Natural killer cell (primary cell): Measurements from ENCODE around the gene ATP8B1. TPM values are rescaled to one million over a fixed set of nuclear protein-coding genes. Genes with fewer than 3 reads are reported as not detected.

Experiments used
- ATAC-seq, 3 donors: fragments of 150-1000 bp in 2 of 3; fragments of 200-7000 bp in 1 of 3; cut with Tn5 transposase; 1 replicate in 1 of 3; 2 replicates in 2 of 3; pipeline ENCODE4 v1.10.0; 2021; ENCODE audit warnings: mild to moderate bottlenecking in 2 of 3, moderate library complexity in 2 of 3
- DNase-seq, 2 donors: peaks; one replicate each; pipeline versions ENCODE4 v3.0.0 to v3.0.0-alpha.2; 2013 to 2021; ENCODE audit warnings: mixed read lengths in 1 of 2
- H3K27ac ChIP-seq: one replicate; pipeline ENCODE4 v1.5.1; 2013; ENCODE audit warnings: mild to moderate bottlenecking, low read length
- H3K27me3 ChIP-seq: one replicate; pipeline ENCODE4 v1.6.1; 2013; ENCODE audit warnings: low read length; ENCODE audit not compliant: control insufficient read depth, insufficient read depth
- H3K36me3 ChIP-seq: one replicate; pipeline ENCODE4 v1.6.1; 2013; ENCODE audit warnings: low read length; ENCODE audit not compliant: control insufficient read depth, insufficient read depth
- H3K4me1 ChIP-seq: one replicate; pipeline ENCODE4 v1.6.1; 2013; ENCODE audit warnings: low read length; ENCODE audit not compliant: control insufficient read depth, insufficient read depth
- H3K4me3 ChIP-seq: one replicate; pipeline ENCODE4 v1.5.1; 2013; ENCODE audit warnings: low read length
- H3K9me3 ChIP-seq: one replicate; pipeline ENCODE4 v1.6.1; 2013; ENCODE audit warnings: low read length; ENCODE audit not compliant: control insufficient read depth, insufficient read depth
- H3K27ac Mint-ChIP-seq, 2 donors: one replicate each; pipeline ENCODE4 v1.8.0; 2022; ENCODE audit warnings: mild to moderate bottlenecking in 2 of 2, mixed read lengths in 2 of 2, moderate library complexity in 1 of 2
- H3K27me3 Mint-ChIP-seq, 2 donors: one replicate each; pipeline ENCODE4 v1.8.0; 2022; ENCODE audit warnings: low read depth in 2 of 2, mixed read lengths in 2 of 2
- H3K36me3 Mint-ChIP-seq: one replicate; pipeline ENCODE4 v1.8.0; 2022; ENCODE audit warnings: mixed read lengths
- H3K4me1 Mint-ChIP-seq, 2 donors: one replicate each; pipeline ENCODE4 v1.8.0; 2022; ENCODE audit warnings: mixed read lengths in 2 of 2
- H3K4me3 Mint-ChIP-seq: one replicate; pipeline ENCODE4 v1.8.0; 2022; ENCODE audit warnings: mild to moderate bottlenecking, moderate library complexity, mixed read lengths
- H3K9me3 Mint-ChIP-seq, 2 donors: one replicate each; pipeline ENCODE4 v1.8.0; 2022; ENCODE audit warnings: mixed read lengths in 2 of 2
- CTCF ChIP-seq: fragments of 200-600 bp; IDR thresholded peaks from one replicate; pipeline ENCODE4 v1.8.0; 2022; ENCODE audit warnings: antibody characterized with exemption
- WGBS: methylation state at CpG from one replicate; pipeline ENCODE4 v1.1.7; 2013; ENCODE audit warnings: missing lambda C conversion rate; ENCODE audit not compliant: insufficient coverage; 5-methylcytosine and 5-hydroxymethylcytosine counted together
- intact Hi-C: fragments of 100-400 bp; cut with micrococcal nuclease; formaldehyde crosslinking; loops from one replicate; pipeline ENCODE4 v1.14.2; 2022
- total RNA-seq, 4 donors: library from RNA; stranded (reverse); fragments of 120-200 nt in 1 of 4; gene quantifications; one replicate each; pipeline versions ENCODE4 v1.2.3 to v1.2.4, GENCODE V29; 2013 to 2022

The ATP8B1 gene
- total RNA-seq, 3 donors from 2014 or later (not counting 1 experiment from before 2014, with no cell fraction given): not detected

GRCh38 chr18:57708288-57708687, 94.8 kb downstream of the ATP8B1 start:
- peaks cover 4 to 24% of the 10 kb centered on the region in 2 donors for H3K4me1 Mint-ChIP-seq
- H3K27ac Mint-ChIP-seq: no peak overlapping the region
- H3K4me3 Mint-ChIP-seq: no peak overlapping the region
- no peak for DNase-seq
- no peaks in the 10 kb centered on the region for H3K36me3 ChIP-seq
- TF ChIP-seq CTCF: no peak
- no peak overlapping the region for H3K27ac ChIP-seq
- no peak for ATAC-seq
- H3K4me1 ChIP-seq: no peaks in the 10 kb centered on the region
- peaks cover 3 to 4% of the 10 kb centered on the region in 2 donors for H3K9me3 Mint-ChIP-seq
- H3K27me3 Mint-ChIP-seq: no peaks in the 10 kb centered on the region
- intact Hi-C loops: no loop called here
- H3K27me3 ChIP-seq: no peaks in the 10 kb centered on the region
- 100% methylated on average over 1 of the region's 3 CpGs for WGBS
- no peak overlapping the region for H3K4me3 ChIP-seq
- H3K36me3 Mint-ChIP-seq: no peaks in the 10 kb centered on the region
- no peaks in the 10 kb centered on the region for H3K9me3 ChIP-seq

DNA sequence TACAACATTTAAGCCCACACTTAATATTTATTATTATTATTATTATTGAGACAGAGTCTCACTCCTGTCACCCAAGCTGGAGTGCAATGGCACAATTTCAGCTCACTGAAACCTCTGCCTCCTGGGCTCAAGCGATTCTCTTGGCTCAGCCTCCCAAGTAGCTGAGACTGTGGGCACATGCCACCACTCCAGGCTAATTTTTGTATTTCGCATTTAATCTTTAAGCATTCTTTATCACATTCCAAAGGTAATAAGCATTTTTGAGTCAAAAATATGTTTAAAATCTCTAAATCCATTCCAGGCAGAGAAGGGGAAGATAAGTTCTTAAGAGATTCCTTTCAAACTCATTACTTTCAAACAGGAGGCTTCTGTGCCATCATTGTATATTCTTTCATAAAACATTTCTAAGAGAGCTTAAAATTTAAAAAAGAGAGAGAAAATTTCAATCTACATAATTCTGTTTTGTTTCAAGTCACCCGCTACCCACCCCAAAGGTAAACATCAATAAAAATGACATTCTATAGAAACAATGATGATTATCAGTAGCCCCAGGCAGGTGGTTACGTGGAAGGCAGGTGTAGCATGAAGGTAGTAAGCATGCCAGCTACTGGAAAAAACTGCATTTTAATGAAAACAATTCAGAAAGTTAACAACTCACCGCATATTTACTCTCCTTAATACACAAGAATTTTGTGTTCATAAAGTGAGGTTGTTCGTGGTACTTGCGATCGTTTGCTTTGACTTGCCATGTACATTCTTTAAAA, 97.1 kb downstream of the ATP8B1 start:
- Mint-ChIP-seq H3K4me3 (no peak overlapping the region), H3K9me3 (peaks cover 0 to 2% of the 10 kb centered on the region in 2 donors), H3K27me3 (no peaks in the 10 kb centered on the region), H3K4me1 (peaks cover 4 to 24% of the 10 kb centered on the region in 2 donors), H3K36me3 (no peaks in the 10 kb centered on the region), H3K27ac (no peak overlapping the region)
- Histone ChIP-seq H3K9me3 (no peaks in the 10 kb centered on the region), H3K36me3 (no peaks in the 10 kb centered on the region), H3K4me3 (no peak overlapping the region), H3K27me3 (no peaks in the 10 kb centered on the region), H3K4me1 (no peaks in the 10 kb centered on the region), H3K27ac (no peak overlapping the region)
- DNase-seq (no peak), ATAC-seq (no peak)
- WGBS: 100% methylated on average over 5 of the region's 8 CpGs
- TF ChIP-seq CTCF: no peak
- intact Hi-C loops: no loop called here

DNA sequence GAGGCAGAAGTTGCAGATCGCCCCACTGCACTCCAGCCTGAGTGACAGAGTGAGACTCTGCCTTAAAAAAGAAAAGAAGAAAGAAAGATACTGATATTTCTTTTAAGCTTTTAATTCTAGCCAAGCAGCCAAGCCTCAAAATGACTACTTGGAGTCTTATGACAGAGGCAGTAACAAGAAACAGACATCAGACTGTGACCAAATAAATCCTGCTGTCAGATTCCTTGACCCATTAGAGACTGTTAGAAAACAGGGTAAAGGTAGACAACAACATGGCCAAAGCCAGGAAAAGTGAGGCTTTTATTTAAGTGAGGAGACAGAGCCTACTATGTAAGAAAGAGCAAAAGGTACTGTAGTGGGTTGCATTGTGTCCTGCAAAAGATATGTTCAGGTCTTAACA, 98.1 kb downstream of the ATP8B1 start:
- H3K36me3 Mint-ChIP-seq: no peaks in the 10 kb centered on the region
- H3K9me3 Mint-ChIP-seq: peaks cover 0 to 2% of the 10 kb centered on the region in 2 donors
- 100% methylated on average over 1 of the region's 1 CpG for WGBS
- H3K27ac Mint-ChIP-seq: no peak overlapping the region
- no peak overlapping the region for H3K4me3 Mint-ChIP-seq
- intact Hi-C loops: no loop called here
- no peaks in the 10 kb centered on the region for H3K27me3 Mint-ChIP-seq
- no peak for TF ChIP-seq CTCF
- H3K27ac ChIP-seq: no peak overlapping the region
- H3K4me1 Mint-ChIP-seq: peaks cover 4 to 24% of the 10 kb centered on the region in 2 donors
- DNase-seq (no peak), ATAC-seq (no peak)
- no peaks in the 10 kb centered on the region for H3K36me3 ChIP-seq
- no peaks in the 10 kb centered on the region for H3K27me3 ChIP-seq
- H3K4me3 ChIP-seq: no peak overlapping the region
- no peaks in the 10 kb centered on the region for H3K4me1 ChIP-seq
- no peaks in the 10 kb centered on the region for H3K9me3 ChIP-seq
